Activated naive CD8-positive, alpha-beta T cell treated with anti-CD3 and anti-CD28 coated beads, Interleukin-2, amount 50 U/mL, for 24 hours (primary cell): ENCODE data around the gene CARD10.

ENCODE experiments used
- ATAC-seq: fragments of 150-1000 bp; cut with Tn5 transposase; one replicate; pipeline ENCODE4 v1.10.0; 2021
- DNase-seq: peaks from one replicate; pipeline ENCODE4 v3.0.0; 2021
- H3K27ac Mint-ChIP-seq: one replicate; pipeline ENCODE4 v1.8.0; 2021; ENCODE audit warnings: mild to moderate bottlenecking, mixed read lengths
- H3K27me3 Mint-ChIP-seq: one replicate; pipeline ENCODE4 v1.8.0; 2021; ENCODE audit warnings: mixed read lengths
- H3K36me3 Mint-ChIP-seq: one replicate; pipeline ENCODE4 v1.8.0; 2021; ENCODE audit warnings: low read depth, mixed read lengths
- H3K4me1 Mint-ChIP-seq: one replicate; pipeline ENCODE4 v1.8.0; 2021; ENCODE audit warnings: mixed read lengths
- H3K4me3 Mint-ChIP-seq: one replicate; pipeline ENCODE4 v1.8.0; 2021; ENCODE audit warnings: mild to moderate bottlenecking, moderate library complexity, mixed read lengths
- H3K9me3 Mint-ChIP-seq: one replicate; pipeline ENCODE4 v1.8.0; 2021; ENCODE audit warnings: mixed read lengths

CARD10 gene

DNA sequence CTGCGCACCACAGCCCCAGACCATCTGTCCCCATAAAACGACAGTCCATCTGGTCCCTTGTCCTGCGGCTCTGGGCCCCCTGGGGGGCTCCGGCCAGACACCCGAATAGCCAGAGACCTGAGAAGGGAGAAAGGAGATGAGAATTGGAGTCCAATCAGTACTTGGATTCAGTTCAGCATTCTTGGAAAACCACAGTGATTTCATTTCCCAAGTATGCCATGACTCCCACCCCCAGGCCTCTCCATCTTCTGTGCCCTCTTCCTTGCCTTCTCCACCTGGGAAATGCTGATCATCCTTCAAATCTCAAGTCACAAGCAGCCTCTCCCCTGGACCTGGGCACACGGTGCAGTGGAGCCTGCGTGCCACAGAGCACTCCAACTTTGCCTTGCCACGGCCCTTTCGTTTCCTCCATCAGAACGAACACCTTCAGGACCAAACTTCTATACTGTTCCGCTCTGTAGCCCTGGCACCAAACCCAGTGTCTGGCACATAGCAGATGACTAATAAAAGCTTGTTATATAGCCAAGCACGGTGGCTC lies 22.1 kb downstream of the CARD10 start:
- DNase-seq, result no peak
- H3K9me3 Mint-ChIP-seq, result no peaks in the 10 kb centered on the region
- no peaks in the 10 kb centered on the region for H3K36me3 Mint-ChIP-seq
- peaks cover 2% of the 10 kb centered on the region for H3K27me3 Mint-ChIP-seq
- peaks cover 15% of the 10 kb centered on the region for H3K4me1 Mint-ChIP-seq
- no peak overlapping the region for H3K27ac Mint-ChIP-seq
- no peak overlapping the region for H3K4me3 Mint-ChIP-seq
- ATAC-seq, result no peak

- Mint-ChIP-seq H3K27me3 (peaks cover 2% of the 10 kb centered on the region), H3K36me3 (no peaks in the 10 kb centered on the region), H3K4me1 (peaks cover 13% of the 10 kb centered on the region), H3K27ac (no peak overlapping the region), H3K4me3 (no peak overlapping the region), H3K9me3 (no peaks in the 10 kb centered on the region)
- ATAC-seq (no peak), DNase-seq (no peak)
Observed at GRCh38 chr22:37496651-37497050, 22.6 kb downstream of the CARD10 start.

GRCh38 chr22:37493979-37494378 lies 25.2 kb downstream of the CARD10 start:
- Mint-ChIP-seq H3K27ac (no peak overlapping the region), H3K4me1 (peaks cover 16% of the 10 kb centered on the region), H3K36me3 (no peaks in the 10 kb centered on the region), H3K9me3 (no peaks in the 10 kb centered on the region), H3K4me3 (no peak overlapping the region), H3K27me3 (no peaks in the 10 kb centered on the region)
- ATAC-seq (no peak), DNase-seq (no peak)

GRCh38 chr22:37492428-37493344 lies 26.5 kb downstream of the CARD10 start:
- ATAC-seq (peak; percentile 53), DNase-seq (peak; percentile 66)
- Mint-ChIP-seq H3K4me1 (peaks cover 24% of the 10 kb centered on the region), H3K9me3 (no peaks in the 10 kb centered on the region), H3K4me3 (no peak overlapping the region), H3K27me3 (no peaks in the 10 kb centered on the region), H3K27ac (no peak overlapping the region), H3K36me3 (no peaks in the 10 kb centered on the region)

GRCh38 chr22:37491559-37492427 lies 27.4 kb downstream of the CARD10 start:
- H3K27ac Mint-ChIP-seq, result no peak overlapping the region
- no peak overlapping the region for H3K4me3 Mint-ChIP-seq
- peaks cover 33% of the 10 kb centered on the region for H3K4me1 Mint-ChIP-seq

DNA sequence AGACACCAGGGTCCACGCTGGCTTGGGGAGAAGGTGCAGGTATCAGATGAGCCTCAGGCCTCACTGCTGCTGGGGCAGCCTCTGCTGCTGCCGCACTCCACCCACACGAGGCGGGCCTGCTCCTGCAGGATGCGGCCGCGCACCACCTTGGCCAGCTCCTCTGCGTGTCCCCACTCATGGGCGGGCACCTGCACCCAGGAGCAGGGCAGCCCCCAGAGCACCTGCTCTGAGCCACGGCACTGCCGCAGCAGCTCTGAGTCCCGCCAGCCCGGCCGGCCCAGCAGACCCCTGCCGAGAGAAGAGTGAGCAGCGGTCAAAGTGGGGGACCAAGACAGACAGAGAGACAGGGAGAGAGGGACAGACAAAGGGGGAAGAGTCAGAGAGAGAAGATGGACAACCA lies 28.1 kb downstream of the CARD10 start:
- H3K4me1 Mint-ChIP-seq, result peaks cover 38% of the 10 kb centered on the region
- no peak overlapping the region for H3K27ac Mint-ChIP-seq
- no peak overlapping the region for H3K4me3 Mint-ChIP-seq
- no peaks in the 10 kb centered on the region for H3K9me3 Mint-ChIP-seq
- DNase-seq (no peak), ATAC-seq (no peak)
- no peaks in the 10 kb centered on the region for H3K36me3 Mint-ChIP-seq
- no peaks in the 10 kb centered on the region for H3K27me3 Mint-ChIP-seq

More at GRCh38 chr22:37491559-37492427, 27.4 kb downstream of the CARD10 start:
- ATAC-seq, result no peak
- no peak for DNase-seq
- H3K27me3 Mint-ChIP-seq, result no peaks in the 10 kb centered on the region
- no peaks in the 10 kb centered on the region for H3K36me3 Mint-ChIP-seq
- H3K9me3 Mint-ChIP-seq, result no peaks in the 10 kb centered on the region

DNA sequence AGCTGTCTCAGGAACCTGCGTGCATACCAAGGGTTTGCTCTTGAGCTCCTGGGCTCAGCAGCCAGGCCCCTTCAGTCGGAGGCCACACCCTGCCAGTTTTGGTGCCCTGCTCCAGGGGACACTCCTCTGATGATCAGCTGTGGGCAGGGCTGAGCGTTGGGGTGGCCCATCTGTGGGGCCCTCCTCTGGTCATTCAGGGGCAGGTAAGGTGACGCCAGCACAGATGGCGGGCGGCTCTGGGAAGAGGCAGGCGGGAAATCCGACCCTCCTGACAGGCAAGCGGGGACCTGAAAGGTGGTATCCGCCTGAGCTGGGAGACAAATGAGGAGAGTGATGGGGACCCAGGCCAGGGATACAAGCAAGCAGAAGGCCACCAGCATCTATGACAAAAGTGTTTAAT lies 29.2 kb downstream of the CARD10 start:
- ATAC-seq, result no peak
- no peak for DNase-seq
- Mint-ChIP-seq H3K4me1 (peaks cover 38% of the 10 kb centered on the region), H3K27me3 (no peaks in the 10 kb centered on the region), H3K4me3 (no peak overlapping the region), H3K9me3 (no peaks in the 10 kb centered on the region), H3K27ac (no peak overlapping the region), H3K36me3 (peaks cover 1% of the 10 kb centered on the region)

GRCh38 chr22:37488337-37489135 lies 30.7 kb downstream of the CARD10 start:
- Mint-ChIP-seq H3K27ac (no peak overlapping the region), H3K4me3 (no peak overlapping the region), H3K4me1 (peaks cover 43% of the 10 kb centered on the region), H3K9me3 (no peaks in the 10 kb centered on the region), H3K36me3 (peaks cover 14% of the 10 kb centered on the region), H3K27me3 (no peaks in the 10 kb centered on the region)
- ATAC-seq (no peak), DNase-seq (no peak)

- Mint-ChIP-seq H3K4me3 (peak overlapping the region; percentile 97), H3K27me3 (no peaks in the 10 kb centered on the region), H3K4me1 (peaks cover 44% of the 10 kb centered on the region)
Observed at GRCh38 chr22:37487571-37487970, 31.6 kb downstream of the CARD10 start.

DNA sequence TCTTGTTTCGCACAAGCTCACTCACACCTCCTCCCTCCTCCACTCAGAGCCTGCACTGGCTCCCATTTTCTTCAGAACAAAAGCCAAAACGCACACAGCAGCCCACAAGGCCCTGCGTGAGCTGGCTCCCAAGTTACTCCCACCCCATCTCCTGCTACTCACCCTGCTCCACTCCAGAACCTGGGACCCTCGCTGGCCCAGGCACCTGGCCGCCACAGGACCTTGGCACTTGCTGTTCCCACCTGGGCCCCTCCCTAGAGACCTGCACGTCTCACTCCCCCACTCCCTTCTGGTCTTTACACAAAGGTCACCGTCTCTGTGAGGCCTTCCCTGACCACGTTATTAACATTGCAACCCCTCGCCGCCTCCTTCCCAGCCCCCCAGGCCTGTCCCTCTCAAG lies 32.1 kb downstream of the CARD10 start:
- H3K27ac Mint-ChIP-seq, result peak overlapping the region; percentile 79
- peak overlapping the region; percentile 97 for H3K4me3 Mint-ChIP-seq
- ATAC-seq (no peak), DNase-seq (no peak)
- peaks cover 26% of the 10 kb centered on the region for H3K36me3 Mint-ChIP-seq
- no peaks in the 10 kb centered on the region for H3K9me3 Mint-ChIP-seq
- H3K4me1 Mint-ChIP-seq, result peaks cover 49% of the 10 kb centered on the region
- no peaks in the 10 kb centered on the region for H3K27me3 Mint-ChIP-seq

More at GRCh38 chr22:37487571-37487970, 31.6 kb downstream of the CARD10 start:
- ATAC-seq, result no peak
- Mint-ChIP-seq H3K9me3 (no peaks in the 10 kb centered on the region), H3K27ac (no peak overlapping the region), H3K36me3 (peaks cover 22% of the 10 kb centered on the region)
- no peak for DNase-seq

DNA sequence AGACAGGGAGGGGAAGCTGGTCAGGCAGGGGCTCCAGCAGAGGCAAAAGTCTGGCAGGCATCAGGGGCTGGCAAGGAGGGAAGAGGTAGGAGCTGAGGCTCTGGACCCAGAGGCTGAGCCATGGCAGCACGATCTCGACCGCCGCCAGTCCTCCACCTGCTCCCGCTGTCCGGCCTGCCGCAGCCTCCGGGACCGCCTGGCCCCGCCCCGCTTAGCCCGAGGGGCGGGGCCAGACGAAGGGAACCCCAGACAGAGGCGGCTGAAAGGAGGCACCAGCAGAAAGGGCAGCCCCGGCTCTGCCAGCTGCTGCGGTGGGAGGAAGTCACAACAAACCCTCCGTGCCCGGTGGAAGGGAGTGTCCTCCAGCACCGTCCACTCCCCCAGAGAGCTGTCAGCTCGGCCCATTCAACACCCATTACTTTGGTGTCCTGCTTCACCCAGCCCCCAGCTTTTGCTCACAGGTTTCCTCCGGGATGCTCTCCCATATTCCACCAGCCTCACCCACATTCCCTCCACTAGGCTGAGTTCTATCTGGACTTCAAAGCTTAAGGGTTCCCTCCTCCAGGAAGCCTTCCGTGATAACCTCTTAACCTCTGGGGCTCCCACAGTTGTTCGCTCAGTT lies 32.9 kb downstream of the CARD10 start, which contains the start of gene MFNG:
TSS of gene MFNG (minus strand) at position 161 of the 622 bp plus-strand sequence. CDS start 207 bp downstream, outside the sequence.
- Mint-ChIP-seq H3K36me3 (peaks cover 29% of the 10 kb centered on the region), H3K27ac (peak within 1 kb of the TSS; percentile 97), H3K4me3 (peak within 1 kb of the TSS; percentile 97), H3K4me1 (peaks cover 53% of the 10 kb centered on the region), H3K27me3 (no peaks in the 10 kb centered on the region), H3K9me3 (no peaks in the 10 kb centered on the region)
- peak; percentile 84 for DNase-seq
- ATAC-seq, result peak; percentile 65

GRCh38 chr22:37485395-37486223 lies 33.6 kb downstream of the CARD10 start:
- Mint-ChIP-seq H3K27me3 (no peaks in the 10 kb centered on the region), H3K9me3 (no peaks in the 10 kb centered on the region), H3K27ac (peak overlapping the region; percentile 97), H3K36me3 (peaks cover 34% of the 10 kb centered on the region), H3K4me3 (peak overlapping the region; percentile 97), H3K4me1 (peaks cover 57% of the 10 kb centered on the region)
- DNase-seq (peak; percentile 36), ATAC-seq (peak; percentile 1)
